ENCODE data around the gene RNF144A. TPM values are rescaled to one million over a fixed set of nuclear protein-coding genes. Genes with fewer than 3 reads are reported as not detected.

Gene RNF144A
- total and polyA plus RNA-seq, 9 donors: 10.4 to 47.7 (median 23.9) TPM

- H3K27ac ChIP-seq: no peak overlapping the region
- intact Hi-C loops (cut with DNase I): no loop called here
- TF ChIP-seq CTCF (IDR thresholded peaks at IDR 0.05) (no peak), POLR2A (IDR thresholded peaks at IDR 0.05) (no peak), EP300 (IDR thresholded peaks at IDR 0.05) (no peak)
- H3K4me3 ChIP-seq: no peak overlapping the region
- no peaks in the 10 kb centered on the region for H3K9me3 ChIP-seq
- no peaks in the 10 kb centered on the region for H3K27me3 ChIP-seq
- H3K36me3 ChIP-seq: no peaks in the 10 kb centered on the region
- H3K4me1 ChIP-seq (ENCODE audit: insufficient read depth): no peaks in the 10 kb centered on the region
- WGBS, 3 donors: 83 to 88% (median 83%) methylated on average over 15 of the region's 15 CpGs
- no peak for DNase-seq
Observed at GRCh38 chr2:7045601-7046590, 128.7 kb downstream of the RNF144A start.

GRCh38 chr2:7047661-7048060 lies 130.4 kb downstream of the RNF144A start:
- no peak for DNase-seq
- WGBS, 3 donors: 75 to 92% (median 91%) methylated on average over 3 of the region's 3 CpGs
- Histone ChIP-seq H3K36me3 (no peaks in the 10 kb centered on the region), H3K9me3 (no peaks in the 10 kb centered on the region), H3K27me3 (no peaks in the 10 kb centered on the region), H3K4me1 (ENCODE audit: insufficient read depth) (no peaks in the 10 kb centered on the region), H3K4me3 (no peak overlapping the region), H3K27ac (no peak overlapping the region)
- intact Hi-C loops (cut with DNase I): no loop called here
- TF ChIP-seq EP300 (IDR thresholded peaks at IDR 0.05) (no peak), CTCF (IDR thresholded peaks at IDR 0.05) (no peak), POLR2A (IDR thresholded peaks at IDR 0.05) (no peak)

- H3K36me3 ChIP-seq: no peaks in the 10 kb centered on the region
- no peaks in the 10 kb centered on the region for H3K9me3 ChIP-seq
- DNase-seq: no peak
- intact Hi-C loops (cut with DNase I): no loop called here
- TF ChIP-seq POLR2A (IDR thresholded peaks at IDR 0.05): no peak
- TF ChIP-seq EP300 (IDR thresholded peaks at IDR 0.05): no peak
- TF ChIP-seq CTCF (IDR thresholded peaks at IDR 0.05): no peak
- H3K4me1 ChIP-seq (ENCODE audit: insufficient read depth): no peaks in the 10 kb centered on the region
- no peak overlapping the region for H3K27ac ChIP-seq
- no peak overlapping the region for H3K4me3 ChIP-seq
- no peaks in the 10 kb centered on the region for H3K27me3 ChIP-seq
- 70 to 84% (median 83%) methylated on average over 4 of the region's 4 CpGs for WGBS, 3 donors
Observed at GRCh38 chr2:7048762-7049294, 131.6 kb downstream of the RNF144A start.

GRCh38 chr2:7052404-7052803 lies 135.2 kb downstream of the RNF144A start:
- no peaks in the 10 kb centered on the region for H3K36me3 ChIP-seq
- H3K9me3 ChIP-seq: no peaks in the 10 kb centered on the region
- intact Hi-C loops (cut with DNase I): no loop called here
- WGBS, 3 donors: 67 to 78% (median 68%) methylated on average over 3 of the region's 3 CpGs
- no peaks in the 10 kb centered on the region for H3K27me3 ChIP-seq
- H3K27ac ChIP-seq: no peak overlapping the region
- TF ChIP-seq EP300 (IDR thresholded peaks at IDR 0.05): no peak
- TF ChIP-seq CTCF (IDR thresholded peaks at IDR 0.05): no peak
- no peak for TF ChIP-seq POLR2A (IDR thresholded peaks at IDR 0.05)
- no peak overlapping the region for H3K4me3 ChIP-seq
- H3K4me1 ChIP-seq (ENCODE audit: insufficient read depth): no peaks in the 10 kb centered on the region
- DNase-seq: no peak

Measured in ovary (tissue), 9 donors.